Thymus (tissue), 11 donors: ENCODE results near the gene ADAM17. TPM values are rescaled to one million over a fixed set of nuclear protein-coding genes. Genes with fewer than 3 reads are reported as not detected.

Experiments used
- DNase-seq, 9 donors: peaks; one replicate each; pipeline ENCODE4 v3.0.0-alpha.2; 2013; ENCODE audit warnings: low spot score in 9 of 9, low read depth in 6 of 9, missing footprints in 1 of 9
- H3K27ac ChIP-seq, 2 donors: one replicate each; pipeline ENCODE4 v1.5.1; 2013; ENCODE audit warnings: control low read depth in 1 of 2, low read depth in 1 of 2, low read length in 1 of 2, mild to moderate bottlenecking in 1 of 2, moderate library complexity in 1 of 2
- H3K27me3 ChIP-seq, 2 donors: one replicate each; pipeline ENCODE4 v1.5.1; 2013; ENCODE audit warnings: low read length in 1 of 2; ENCODE audit not compliant: control insufficient read depth in 2 of 2, insufficient read depth in 1 of 2
- H3K36me3 ChIP-seq, 2 donors: one replicate each; pipeline ENCODE4 v1.5.1; 2013; ENCODE audit warnings: low read length in 1 of 2, mild to moderate bottlenecking in 1 of 2, moderate library complexity in 1 of 2; ENCODE audit not compliant: control insufficient read depth in 2 of 2, insufficient read depth in 2 of 2
- H3K4me1 ChIP-seq, 2 donors: one replicate each; pipeline ENCODE4 v1.5.1; 2013; ENCODE audit warnings: low read length in 2 of 2; ENCODE audit not compliant: control insufficient read depth in 2 of 2, insufficient read depth in 2 of 2
- H3K4me3 ChIP-seq, 2 donors: one replicate each; pipeline ENCODE4 v1.5.1; 2013; ENCODE audit warnings: low read length in 2 of 2, control low read depth in 1 of 2, mild to moderate bottlenecking in 1 of 2
- H3K9me3 ChIP-seq, 2 donors: one replicate each; pipeline ENCODE4 v1.5.1; 2013; ENCODE audit warnings: low read length in 1 of 2, mild to moderate bottlenecking in 1 of 2; ENCODE audit not compliant: control insufficient read depth in 2 of 2, insufficient read depth in 1 of 2
- WGBS: extraction: QIAGEN DNeasy Blood & Tissue Kit; methylation state at CpG from one replicate; pipeline ENCODE4 v1.1.7; 2013; 5-methylcytosine and 5-hydroxymethylcytosine counted together
- polyA plus RNA-seq: library from polyadenylated mRNA; stranded (reverse); fragments of 200-250 nt; gene quantifications from one replicate; pipeline ENCODE4 v1.2.3, GENCODE V29; 2013
- total RNA-seq: library from RNA; stranded (reverse); fragments of 120-200 nt; gene quantifications from one replicate; pipeline ENCODE4 v1.2.4, GENCODE V29; 2013
- donor health status: healthy.

The ADAM17 gene
- total and polyA plus RNA-seq, 2 donors: 14.0 to 16.7 TPM

- H3K27ac ChIP-seq: no peak overlapping the region
- H3K9me3 ChIP-seq: no peaks in the 10 kb centered on the region
- DNase-seq: no peak
- H3K36me3 ChIP-seq: peaks cover 0 to 17% of the 10 kb centered on the region in 2 donors
- H3K27me3 ChIP-seq: no peaks in the 10 kb centered on the region
- 84% methylated on average over 5 of the region's 5 CpGs for WGBS
- H3K4me3 ChIP-seq: no peak overlapping the region
- H3K4me1 ChIP-seq: no peaks in the 10 kb centered on the region
Observed at GRCh38 chr2:9539531-9539930, 16.1 kb downstream of the ADAM17 start.

- H3K36me3 ChIP-seq: peaks cover 7 to 29% of the 10 kb centered on the region in 2 donors
- 26% methylated on average over 2 of the region's 2 CpGs for WGBS
- DNase-seq: no peak
Observed at GRCh38 chr2:9538000-9538507, 17.6 kb downstream of the ADAM17 start.

GRCh38 chr2:9536504-9536903 lies 19.1 kb downstream of the ADAM17 start:
- DNase-seq: no peak
- H3K9me3 ChIP-seq: no peaks in the 10 kb centered on the region
- H3K36me3 ChIP-seq: peaks cover 19 to 35% of the 10 kb centered on the region in 2 donors
- H3K4me1 ChIP-seq: no peaks in the 10 kb centered on the region
- H3K27me3 ChIP-seq: no peaks in the 10 kb centered on the region
- WGBS: 98% methylated on average over 6 of the region's 6 CpGs
- H3K4me3 ChIP-seq: no peak overlapping the region
- H3K27ac ChIP-seq: no peak overlapping the region

More at GRCh38 chr2:9538000-9538507, 17.6 kb downstream of the ADAM17 start:
- H3K27me3 ChIP-seq: no peaks in the 10 kb centered on the region
- no peak overlapping the region for H3K4me3 ChIP-seq
- H3K4me1 ChIP-seq: no peaks in the 10 kb centered on the region
- peak overlapping the region in 1 of 2 donors; percentile 23 for H3K27ac ChIP-seq
- H3K9me3 ChIP-seq: no peaks in the 10 kb centered on the region

- H3K36me3 ChIP-seq: peaks cover 22 to 35% of the 10 kb centered on the region in 2 donors
- 69% methylated on average over 1 of the region's 1 CpG for whole genome bisulfite sequencing
- no peaks in the 10 kb centered on the region for H3K4me1 ChIP-seq
- no peak overlapping the region for H3K4me3 ChIP-seq
- no peaks in the 10 kb centered on the region for H3K9me3 ChIP-seq
- no peak overlapping the region for H3K27ac ChIP-seq
- no peak for DNase-seq
- H3K27me3 ChIP-seq: no peaks in the 10 kb centered on the region
Observed at GRCh38 chr2:9535177-9535576, 20.5 kb downstream of the ADAM17 start.

- 92% methylated on average over 2 of the region's 2 CpGs for WGBS
- H3K36me3 ChIP-seq: peaks cover 22 to 43% of the 10 kb centered on the region in 2 donors
Observed at GRCh38 chr2:9533663-9534062, 22.0 kb downstream of the ADAM17 start.

GRCh38 chr2:9532421-9532820 lies 23.2 kb downstream of the ADAM17 start:
- DNase-seq: no peak
- H3K36me3 ChIP-seq: peaks cover 22 to 43% of the 10 kb centered on the region in 2 donors

More at GRCh38 chr2:9533663-9534062, 22.0 kb downstream of the ADAM17 start:
- no peaks in the 10 kb centered on the region for H3K4me1 ChIP-seq
- H3K27ac ChIP-seq: no peak overlapping the region
- no peak for DNase-seq
- H3K9me3 ChIP-seq: no peaks in the 10 kb centered on the region
- H3K4me3 ChIP-seq: no peak overlapping the region
- no peaks in the 10 kb centered on the region for H3K27me3 ChIP-seq

GRCh38 chr2:9527995-9528787 lies 27.4 kb downstream of the ADAM17 start:
- Histone ChIP-seq H3K4me1 (no peaks in the 10 kb centered on the region), H3K36me3 (peaks cover 18 to 38% of the 10 kb centered on the region in 2 donors), H3K27ac (no peak overlapping the region), H3K9me3 (no peaks in the 10 kb centered on the region), H3K27me3 (no peaks in the 10 kb centered on the region), H3K4me3 (no peak overlapping the region)
- DNase-seq: no peak
- 97% methylated on average over 4 of the region's 4 CpGs for WGBS

More at GRCh38 chr2:9532421-9532820, 23.2 kb downstream of the ADAM17 start:
- Histone ChIP-seq H3K27me3 (no peaks in the 10 kb centered on the region), H3K4me1 (no peaks in the 10 kb centered on the region), H3K9me3 (no peaks in the 10 kb centered on the region), H3K27ac (no peak overlapping the region), H3K4me3 (no peak overlapping the region)
- WGBS: 95% methylated on average over 4 of the region's 4 CpGs

GRCh38 chr2:9525266-9525665 lies 30.4 kb downstream of the ADAM17 start:
- no peak for DNase-seq
- Histone ChIP-seq H3K9me3 (no peaks in the 10 kb centered on the region), H3K27me3 (no peaks in the 10 kb centered on the region), H3K36me3 (peaks cover 3 to 41% of the 10 kb centered on the region in 2 donors), H3K4me3 (no peak overlapping the region), H3K27ac (no peak overlapping the region), H3K4me1 (no peaks in the 10 kb centered on the region)
- 97% methylated on average over 2 of the region's 2 CpGs for WGBS

GRCh38 chr2:9524291-9524690 lies 31.3 kb downstream of the ADAM17 start:
- Histone ChIP-seq H3K4me3 (no peak overlapping the region), H3K27me3 (no peaks in the 10 kb centered on the region), H3K4me1 (no peaks in the 10 kb centered on the region), H3K36me3 (peaks cover 12 to 43% of the 10 kb centered on the region in 2 donors), H3K9me3 (no peaks in the 10 kb centered on the region), H3K27ac (no peak overlapping the region)
- 98% methylated on average over 8 of the region's 8 CpGs for WGBS
- DNase-seq: no peak
